ENCODE results near the gene RGS17. TPM values are rescaled to one million over a fixed set of nuclear protein-coding genes. Genes with fewer than 3 reads are reported as not detected.

Gene RGS17
- total RNA-seq, 1 experiment from 2014 or later = 1.3 TPM

Other genes with a start within 250 kb of the RGS17 start
- gene FBXO5, start 148.2 kb downstream of the RGS17 start, total RNA-seq (2014; rRNA removed; shearing (Covaris generic)) = 75.3 and 103 TPM in 2 replicates
- gene MTRF1L, start 128.6 kb downstream of the RGS17 start, total RNA-seq (2014; rRNA removed; shearing (Covaris generic)) = 20.4 and 27.3 TPM in 2 replicates